Activated naive CD8-positive, alpha-beta T cell treated with anti-CD3 and anti-CD28 coated beads, Interleukin-2, amount 50 U/mL, for 24 hours (primary cell): Measurements from ENCODE around the gene SDE2.
A peak's percentile ranks its signal among the peaks of the same experiment; 100 is the strongest.
"Not testable (repeated sequence)": the region's sequence is repeated elsewhere in the genome, so short reads cannot be mapped to it uniquely, and the experiment has no call there.

Experiments used
- ATAC-seq: fragments of 150-1000 bp; cut with Tn5 transposase; one replicate; pipeline ENCODE4 v1.10.0; 2021
- DNase-seq: peaks from one replicate; pipeline ENCODE4 v3.0.0; 2021
- H3K27ac Mint-ChIP-seq: one replicate; pipeline ENCODE4 v1.8.0; 2021; ENCODE audit warnings: mild to moderate bottlenecking, mixed read lengths
- H3K27me3 Mint-ChIP-seq: one replicate; pipeline ENCODE4 v1.8.0; 2021; ENCODE audit warnings: mixed read lengths
- H3K36me3 Mint-ChIP-seq: one replicate; pipeline ENCODE4 v1.8.0; 2021; ENCODE audit warnings: low read depth, mixed read lengths
- H3K4me1 Mint-ChIP-seq: one replicate; pipeline ENCODE4 v1.8.0; 2021; ENCODE audit warnings: mixed read lengths
- H3K4me3 Mint-ChIP-seq: one replicate; pipeline ENCODE4 v1.8.0; 2021; ENCODE audit warnings: mild to moderate bottlenecking, moderate library complexity, mixed read lengths
- H3K9me3 Mint-ChIP-seq: one replicate; pipeline ENCODE4 v1.8.0; 2021; ENCODE audit warnings: mixed read lengths

Gene SDE2

DNA sequence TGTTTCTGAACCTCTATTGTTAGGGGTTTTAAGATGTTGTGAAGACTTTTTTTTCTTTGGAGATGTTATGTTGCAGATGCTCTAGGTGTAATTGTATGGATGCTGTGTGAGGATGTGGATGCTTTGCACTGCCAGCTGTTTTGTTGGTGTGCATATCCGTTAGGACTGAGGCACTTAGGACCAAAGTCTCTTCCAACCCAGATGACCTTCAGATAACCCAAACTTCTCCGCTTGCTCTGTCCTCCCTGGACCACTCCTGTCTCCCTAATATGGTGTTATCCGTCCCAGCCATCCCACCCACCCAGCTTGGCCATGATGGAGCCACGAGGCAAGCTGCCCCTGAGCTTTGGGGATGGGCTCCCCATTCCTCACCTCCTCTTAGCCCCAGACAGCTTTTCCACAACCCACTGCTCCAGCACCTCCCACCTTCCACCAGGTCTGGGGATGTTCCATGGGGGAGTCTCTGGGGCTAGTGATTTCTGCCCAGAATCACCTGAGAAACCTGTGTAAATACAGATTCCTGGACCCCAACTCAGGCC, 53.0 kb downstream of the SDE2 start:
- Mint-ChIP-seq H3K27me3 (peaks cover 10% of the 10 kb centered on the region), H3K9me3 (no peaks in the 10 kb centered on the region), H3K4me1 (peaks cover 7% of the 10 kb centered on the region), H3K4me3 (no peak overlapping the region), H3K27ac (no peak overlapping the region), H3K36me3 (no peaks in the 10 kb centered on the region)
- ATAC-seq (no peak), DNase-seq (no peak)

DNA sequence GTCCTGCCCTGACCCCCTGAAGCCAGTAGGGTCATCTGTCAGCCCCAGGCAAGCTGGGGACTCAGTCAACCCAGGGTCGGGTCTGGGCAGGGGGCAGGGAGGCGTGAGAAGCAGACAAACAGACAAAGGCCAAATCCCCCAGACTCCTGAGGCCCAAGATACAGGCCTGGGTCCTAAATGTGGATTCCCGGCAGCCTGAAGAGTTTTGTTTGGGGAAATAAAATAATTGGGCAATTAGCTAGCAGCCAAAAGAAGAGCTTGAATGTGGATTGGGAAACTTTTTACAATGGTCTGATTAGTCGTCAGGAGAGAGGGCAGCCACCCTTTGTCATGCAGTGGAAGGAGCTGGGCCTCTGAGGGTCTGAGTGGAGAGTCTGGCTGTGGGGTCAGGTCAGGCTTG, 53.6 kb downstream of the SDE2 start:
- Mint-ChIP-seq H3K36me3 (no peaks in the 10 kb centered on the region), H3K27me3 (peaks cover 6% of the 10 kb centered on the region), H3K27ac (no peak overlapping the region), H3K4me1 (peaks cover 7% of the 10 kb centered on the region), H3K9me3 (no peaks in the 10 kb centered on the region), H3K4me3 (no peak overlapping the region)
- no peak for DNase-seq
- no peak for ATAC-seq

DNA sequence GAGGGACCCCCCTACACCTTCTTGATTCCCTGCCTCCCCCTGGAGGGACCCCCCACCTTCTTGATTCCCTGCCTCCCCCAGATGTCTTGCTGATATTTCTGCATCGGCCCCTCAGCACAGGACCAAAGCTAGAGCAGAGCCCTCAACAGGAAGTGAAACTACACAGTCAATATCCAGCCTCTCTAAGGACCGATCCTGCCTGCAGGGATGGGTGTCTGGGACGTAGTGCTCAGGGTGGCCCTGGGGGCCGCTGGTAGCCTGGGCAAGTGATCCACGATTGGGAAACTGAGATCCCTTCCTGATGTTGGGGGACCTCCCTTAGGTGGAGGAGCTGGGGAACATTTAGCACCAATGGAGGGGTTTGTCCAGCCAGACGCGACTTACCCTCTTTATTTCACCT, 54.2 kb downstream of the SDE2 start:
- Mint-ChIP-seq H3K4me1 (peaks cover 7% of the 10 kb centered on the region), H3K27ac (no peak overlapping the region), H3K4me3 (no peak overlapping the region), H3K9me3 (no peaks in the 10 kb centered on the region), H3K36me3 (no peaks in the 10 kb centered on the region), H3K27me3 (peaks cover 4% of the 10 kb centered on the region)
- ATAC-seq (peak; percentile 60), DNase-seq (no peak)

DNA sequence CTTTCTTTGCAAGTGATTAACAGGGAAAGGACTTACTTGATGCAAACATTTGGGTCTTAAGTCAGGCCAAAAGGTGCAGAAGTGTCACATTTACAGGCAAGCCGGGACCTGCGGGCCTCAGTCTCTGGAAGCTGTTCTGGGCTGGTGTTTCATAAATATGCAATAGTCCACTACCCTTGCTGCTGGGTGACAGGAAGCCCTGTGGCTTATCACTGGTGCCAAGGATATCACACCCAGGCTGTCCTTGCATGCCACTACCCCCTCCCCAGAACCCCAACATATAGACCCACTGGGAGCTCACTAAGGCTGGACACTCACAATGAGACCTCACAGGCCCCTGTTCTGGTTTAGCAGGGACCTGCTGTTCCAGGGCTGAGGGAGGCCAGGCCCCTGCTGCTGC, 54.8 kb downstream of the SDE2 start:
- H3K9me3 Mint-ChIP-seq, result no peaks in the 10 kb centered on the region
- H3K36me3 Mint-ChIP-seq, result no peaks in the 10 kb centered on the region
- no peak overlapping the region for H3K27ac Mint-ChIP-seq
- ATAC-seq (no peak), DNase-seq (no peak)
- no peak overlapping the region for H3K4me3 Mint-ChIP-seq
- H3K4me1 Mint-ChIP-seq, result peaks cover 7% of the 10 kb centered on the region
- H3K27me3 Mint-ChIP-seq, result peaks cover 4% of the 10 kb centered on the region

DNA sequence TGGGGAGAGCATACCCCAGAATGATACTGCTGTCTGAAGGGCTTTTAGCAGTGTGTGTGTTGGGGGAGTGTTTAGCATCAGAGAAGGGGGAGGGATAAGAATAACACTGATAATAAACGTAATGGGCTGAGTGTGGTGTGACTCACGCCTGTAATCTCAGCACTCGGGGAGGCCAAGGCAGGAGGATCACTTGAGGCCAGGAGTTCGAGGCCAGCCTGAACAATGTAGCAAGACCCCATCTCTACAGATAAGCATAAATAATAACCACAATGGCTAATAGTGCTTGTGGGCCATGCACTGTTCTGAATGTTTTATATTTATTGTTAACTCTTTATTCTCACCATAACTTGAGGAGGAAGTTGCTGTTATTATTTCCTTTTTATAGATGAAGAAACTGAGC, 55.6 kb downstream of the SDE2 start:
- no peaks in the 10 kb centered on the region for H3K36me3 Mint-ChIP-seq
- DNase-seq, result no peak
- ATAC-seq, result no peak
- no peaks in the 10 kb centered on the region for H3K9me3 Mint-ChIP-seq
- no peak overlapping the region for H3K4me3 Mint-ChIP-seq
- H3K27ac Mint-ChIP-seq, result no peak overlapping the region
- H3K27me3 Mint-ChIP-seq, result peaks cover 2% of the 10 kb centered on the region
- H3K4me1 Mint-ChIP-seq, result peaks cover 7% of the 10 kb centered on the region

DNA sequence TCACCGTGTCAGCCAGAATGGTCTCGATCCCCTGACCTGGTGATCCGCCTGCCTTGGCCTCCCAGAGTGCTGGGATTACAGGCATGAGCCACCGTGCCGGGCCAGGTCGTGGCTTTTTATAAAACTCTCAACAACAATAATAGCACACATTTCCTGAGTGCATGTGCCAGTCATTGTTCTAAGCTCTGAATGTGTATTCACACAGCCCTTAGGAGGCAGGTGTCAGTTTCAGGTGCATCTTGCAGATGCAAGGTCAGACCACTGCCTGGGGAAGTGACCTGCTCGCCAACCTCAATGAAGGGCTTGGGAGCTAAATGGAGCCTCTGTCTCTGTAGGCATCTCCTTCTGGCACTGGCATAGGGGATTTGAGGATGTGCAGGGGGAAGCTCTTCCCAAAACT, 56.6 kb downstream of the SDE2 start:
- no peak overlapping the region for H3K27ac Mint-ChIP-seq
- DNase-seq, result no peak
- ATAC-seq, result no peak

DNA sequence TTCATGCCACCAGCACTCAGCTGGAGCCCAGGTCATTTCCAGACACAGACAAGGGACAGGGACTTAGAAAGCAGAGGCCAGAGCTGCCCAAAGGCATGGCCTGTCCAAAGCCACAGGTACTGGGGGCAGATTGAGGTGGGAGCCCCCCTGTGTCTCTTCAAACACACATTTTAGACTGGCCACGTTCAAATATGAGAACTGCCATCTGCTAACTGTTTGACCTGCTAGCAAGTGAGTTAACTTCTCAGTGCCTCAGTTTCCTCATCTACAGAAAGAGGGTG, 57.3 kb downstream of the SDE2 start:
- Mint-ChIP-seq H3K27ac (no peak overlapping the region), H3K4me1 (peaks cover 7% of the 10 kb centered on the region), H3K36me3 (no peaks in the 10 kb centered on the region), H3K27me3 (no peaks in the 10 kb centered on the region), H3K9me3 (no peaks in the 10 kb centered on the region), H3K4me3 (no peak overlapping the region)
- ATAC-seq (no peak), DNase-seq (no peak)

More for the DNA sequence above, 56.6 kb downstream of the SDE2 start:
- Mint-ChIP-seq H3K4me3 (no peak overlapping the region), H3K36me3 (no peaks in the 10 kb centered on the region), H3K4me1 (peaks cover 7% of the 10 kb centered on the region), H3K9me3 (no peaks in the 10 kb centered on the region), H3K27me3 (peaks cover 2% of the 10 kb centered on the region)

DNA sequence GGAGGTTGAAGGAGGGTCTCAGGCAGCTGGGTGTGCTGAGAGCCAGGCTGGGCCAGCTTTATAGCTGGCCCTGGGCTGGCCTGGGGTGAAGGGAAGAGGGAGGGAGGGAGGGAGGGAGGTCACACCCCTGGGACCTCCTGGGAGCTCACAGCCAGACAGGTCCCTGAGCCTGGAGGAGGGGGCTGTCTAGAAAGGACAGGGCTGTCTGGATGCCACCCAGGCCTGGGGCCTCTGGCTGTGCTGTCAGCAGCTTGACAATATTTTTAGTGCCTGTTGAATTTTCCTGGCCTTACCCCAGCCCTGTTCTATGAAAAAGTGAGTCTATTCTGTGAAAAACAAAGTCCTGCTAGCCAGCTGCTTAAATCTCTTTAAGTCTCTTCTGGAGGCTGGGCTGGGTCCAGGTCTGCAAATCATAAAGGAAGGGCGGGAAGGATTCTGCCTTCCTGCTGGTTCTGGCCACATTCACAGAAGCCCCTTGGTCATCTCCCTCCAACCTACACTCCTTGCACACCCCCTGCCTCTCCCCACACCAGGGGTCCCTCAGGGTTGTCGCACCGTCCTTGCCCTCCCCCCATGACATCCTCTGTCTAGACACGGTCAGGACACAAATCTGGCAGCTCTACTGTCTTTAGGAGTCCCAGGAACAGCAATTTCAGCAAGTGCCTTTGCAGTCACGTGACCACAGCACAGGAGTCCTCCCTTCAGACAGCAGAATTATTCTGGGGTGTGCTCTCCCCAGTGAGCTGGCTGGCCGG, 57.8 kb downstream of the SDE2 start, which contains the start of gene LEFTY2:
Gene LEFTY2 (minus strand): TSS at position 34 of the 755 bp plus-strand sequence. CDS start 80 bp downstream, outside the sequence.
- H3K9me3 Mint-ChIP-seq, result no peaks in the 10 kb centered on the region
- no peaks in the 10 kb centered on the region for H3K27me3 Mint-ChIP-seq
- DNase-seq (no peak), ATAC-seq (no peak)
- H3K36me3 Mint-ChIP-seq, result no peaks in the 10 kb centered on the region
- no peak within 1 kb of the TSS for H3K27ac Mint-ChIP-seq
- no peak within 1 kb of the TSS for H3K4me3 Mint-ChIP-seq
- H3K4me1 Mint-ChIP-seq, result peaks cover 7% of the 10 kb centered on the region

DNA sequence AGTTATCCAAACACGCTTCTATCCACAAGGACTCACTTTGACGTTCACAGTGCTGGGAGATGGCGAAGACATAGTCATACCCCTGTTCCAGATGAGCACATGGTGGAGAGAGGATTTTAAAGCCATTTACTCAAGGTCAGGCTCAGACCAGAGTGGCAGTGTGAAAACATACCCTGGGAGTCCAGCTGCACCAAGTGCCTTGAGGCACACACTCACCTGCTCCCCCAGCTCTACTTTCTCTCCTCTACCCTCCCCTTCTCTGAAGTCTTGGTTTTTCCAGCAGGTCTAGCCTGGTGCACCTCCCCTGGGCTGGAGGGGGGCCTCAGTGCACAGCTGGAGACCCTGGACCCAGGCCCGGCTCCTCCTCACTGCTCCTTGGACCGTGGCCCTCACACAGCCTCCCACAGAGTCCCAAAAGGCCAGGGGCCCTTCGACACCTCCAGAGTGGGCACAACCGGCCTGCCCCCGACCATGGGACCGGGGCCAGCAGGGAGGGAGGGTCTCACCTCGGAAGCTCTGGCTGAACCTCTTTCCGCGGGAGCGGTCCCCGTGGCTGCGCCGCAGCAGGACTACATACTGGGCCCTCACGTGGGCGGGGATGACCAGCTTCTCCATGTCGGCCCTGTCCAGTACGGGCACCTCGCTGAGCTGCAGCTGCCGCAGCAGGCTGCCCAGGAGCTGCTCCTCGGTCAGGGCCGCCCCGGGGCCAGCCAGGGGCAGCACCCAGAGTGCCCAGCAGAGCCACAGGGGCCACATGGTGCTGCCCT, 58.6 kb downstream of the SDE2 start:
- ATAC-seq (no peak), DNase-seq (no peak)
- Mint-ChIP-seq H3K27me3 (no peaks in the 10 kb centered on the region), H3K27ac (no peak overlapping the region), H3K9me3 (no peaks in the 10 kb centered on the region), H3K4me3 (no peak overlapping the region), H3K36me3 (no peaks in the 10 kb centered on the region), H3K4me1 (peaks cover 7% of the 10 kb centered on the region)

DNA sequence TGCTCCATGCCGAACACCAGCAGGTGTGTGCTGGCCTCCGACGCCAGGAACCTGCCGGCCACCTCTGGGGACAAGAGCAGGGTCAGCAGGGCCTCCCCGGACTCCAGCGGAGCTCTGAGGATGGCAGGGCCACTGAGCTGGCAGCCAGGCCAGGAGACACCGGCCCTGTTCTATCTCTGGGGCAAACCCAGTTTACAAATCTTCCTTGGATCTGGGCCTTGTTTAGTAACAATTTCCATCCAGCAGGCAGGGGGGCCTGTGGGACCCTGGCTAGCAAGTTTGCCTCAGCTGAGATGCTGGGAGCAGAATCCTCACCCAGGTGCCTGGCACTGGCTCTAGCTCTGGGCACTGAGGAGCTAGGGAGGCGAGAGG, 59.2 kb downstream of the SDE2 start:
- H3K4me1 Mint-ChIP-seq, H3K4me3 Mint-ChIP-seq, H3K36me3 Mint-ChIP-seq, ATAC-seq, DNase-seq, H3K27ac Mint-ChIP-seq, H3K27me3 Mint-ChIP-seq, H3K9me3 Mint-ChIP-seq: not testable (repeated sequence)

DNA sequence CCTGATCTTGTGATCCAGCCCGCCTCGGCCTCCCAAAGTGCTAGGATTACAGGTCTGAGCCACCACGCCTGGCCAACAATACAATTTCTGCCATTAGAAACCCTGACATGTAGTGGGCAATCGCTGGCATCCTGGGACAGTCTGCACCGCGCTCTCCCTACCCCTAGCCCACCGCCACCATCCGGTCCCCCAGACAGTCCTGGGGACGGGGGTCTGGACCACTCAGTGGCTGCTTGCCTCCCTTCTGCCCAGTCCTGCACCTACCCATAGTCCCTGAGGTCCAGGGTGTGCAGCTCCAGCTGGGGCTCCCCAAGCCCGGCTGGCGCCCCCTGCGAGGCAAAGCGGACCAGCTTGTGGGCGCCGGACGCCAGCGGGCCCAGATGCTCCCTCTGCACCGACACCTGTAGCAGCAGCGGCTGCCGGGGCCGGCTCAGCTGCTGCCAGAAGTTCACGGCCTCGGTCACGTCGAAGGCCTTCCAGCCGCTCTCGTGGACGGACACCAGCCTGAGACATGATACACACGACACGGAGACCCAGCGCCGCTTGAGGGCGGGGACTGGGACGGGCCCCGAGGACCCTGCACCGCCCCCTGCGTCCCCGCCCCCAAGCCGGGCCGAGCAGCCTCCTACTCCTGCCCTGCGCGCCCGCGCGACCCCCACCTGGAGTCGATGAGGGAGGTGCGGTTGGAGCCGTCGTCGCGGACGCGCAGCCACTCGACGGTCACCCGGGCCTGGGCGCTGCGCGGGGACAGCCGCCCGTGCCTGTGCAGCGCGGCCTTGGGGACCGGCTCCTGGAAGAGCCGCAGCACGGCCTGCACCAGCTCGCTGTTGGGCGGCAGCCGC, 59.8 kb downstream of the SDE2 start:
- ATAC-seq, result peak; percentile 53
- not testable (repeated sequence) for H3K4me1 Mint-ChIP-seq, H3K9me3 Mint-ChIP-seq, DNase-seq, H3K27me3 Mint-ChIP-seq, H3K36me3 Mint-ChIP-seq, H3K27ac Mint-ChIP-seq, H3K4me3 Mint-ChIP-seq

DNA sequence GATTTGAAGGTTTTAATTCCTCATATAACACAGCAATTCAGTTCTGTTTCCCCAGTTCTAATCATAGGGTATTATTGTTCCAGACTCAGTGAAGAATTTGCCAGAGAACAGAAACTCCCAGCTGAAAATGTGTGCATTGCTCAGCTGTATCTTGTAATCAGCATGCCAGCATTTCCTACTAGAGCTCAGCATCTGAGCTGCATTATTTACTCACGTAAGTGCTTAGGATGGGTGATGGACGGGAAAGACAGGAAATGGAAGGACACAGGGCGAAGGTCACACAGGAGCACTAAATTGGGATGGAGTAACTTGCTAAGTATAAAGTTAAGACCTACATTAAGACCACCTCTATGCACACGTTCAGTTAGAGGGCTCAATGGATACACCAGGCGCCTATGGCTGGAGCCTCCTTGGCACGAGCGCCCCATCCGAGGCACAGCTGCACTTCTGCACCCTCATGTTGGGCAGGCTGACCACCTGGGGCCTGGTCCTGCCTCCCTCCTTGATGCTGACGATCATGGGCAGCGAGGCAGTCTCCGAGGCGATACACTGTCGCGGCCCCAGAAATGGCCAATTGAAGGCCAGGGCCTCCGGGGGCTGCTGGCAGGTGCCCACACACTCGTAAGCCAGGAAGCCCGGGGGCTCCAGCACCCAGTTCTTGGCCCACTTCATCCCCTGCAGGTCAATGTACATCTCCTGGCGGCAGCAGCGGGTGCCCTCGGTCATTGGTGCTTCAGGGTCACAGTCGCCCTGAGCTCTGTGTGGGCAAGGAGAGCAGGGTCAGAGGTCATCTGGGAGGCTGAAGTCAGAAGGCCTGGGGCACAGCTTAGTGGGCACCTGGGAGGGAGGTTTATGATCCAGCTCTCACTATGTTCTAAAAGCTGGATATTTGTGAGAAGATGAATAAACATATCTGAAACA, 61.8 kb downstream of the SDE2 start:
- H3K36me3 Mint-ChIP-seq, result no peaks in the 10 kb centered on the region
- DNase-seq (no peak), ATAC-seq (no peak)
- no peaks in the 10 kb centered on the region for H3K4me1 Mint-ChIP-seq
- H3K9me3 Mint-ChIP-seq, result no peaks in the 10 kb centered on the region
- H3K27me3 Mint-ChIP-seq, result no peaks in the 10 kb centered on the region
- no peak overlapping the region for H3K27ac Mint-ChIP-seq
- H3K4me3 Mint-ChIP-seq, result no peak overlapping the region

DNA sequence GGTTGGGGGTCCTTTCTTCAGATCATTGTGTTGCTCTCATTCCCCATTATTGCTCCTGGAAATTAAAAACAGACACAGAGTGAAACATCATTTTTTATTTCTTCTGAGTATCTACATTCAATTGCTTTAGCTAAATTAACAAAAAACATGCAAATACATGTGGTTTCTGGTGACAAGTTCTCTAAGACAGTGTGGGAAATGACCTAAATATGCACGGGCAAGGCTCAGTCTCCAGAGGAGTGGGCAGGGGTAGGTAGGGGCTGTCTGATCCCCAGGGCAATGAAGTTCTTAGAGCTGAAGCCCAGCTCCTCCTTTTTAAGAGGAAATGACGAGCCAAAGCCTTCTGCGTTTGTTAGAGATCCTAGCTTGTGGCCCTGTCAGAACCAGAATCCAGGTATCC, 62.6 kb downstream of the SDE2 start:
- no peaks in the 10 kb centered on the region for H3K27me3 Mint-ChIP-seq
- no peak overlapping the region for H3K27ac Mint-ChIP-seq
- DNase-seq (no peak), ATAC-seq (no peak)
- H3K9me3 Mint-ChIP-seq, result no peaks in the 10 kb centered on the region
- no peaks in the 10 kb centered on the region for H3K4me1 Mint-ChIP-seq
- H3K4me3 Mint-ChIP-seq, result no peak overlapping the region
- no peaks in the 10 kb centered on the region for H3K36me3 Mint-ChIP-seq

DNA sequence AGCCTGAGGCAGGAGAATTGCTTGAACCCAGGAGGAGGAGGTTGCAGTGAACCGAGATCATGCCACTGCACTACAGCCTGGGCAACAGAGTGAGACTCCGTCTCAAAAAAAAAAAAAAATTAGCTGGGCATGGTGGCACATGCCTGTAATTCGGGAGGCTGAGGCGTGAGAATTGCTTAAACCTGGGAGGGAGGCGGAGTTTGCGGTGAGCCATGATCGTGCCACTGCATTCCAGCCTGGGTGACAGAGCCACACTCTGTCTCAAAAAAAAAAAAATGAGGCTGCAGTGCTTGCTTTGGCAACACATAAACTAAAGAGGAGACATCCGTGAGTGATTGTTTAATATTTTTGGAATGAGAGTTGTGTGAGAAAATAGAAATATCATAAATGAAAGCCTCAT, 63.1 kb downstream of the SDE2 start:
- H3K4me1 Mint-ChIP-seq, H3K27me3 Mint-ChIP-seq, H3K4me3 Mint-ChIP-seq, H3K27ac Mint-ChIP-seq, H3K36me3 Mint-ChIP-seq, H3K9me3 Mint-ChIP-seq, ATAC-seq, DNase-seq: not testable (repeated sequence)
